Measurements from ENCODE around the gene ZBTB17. TPM values are rescaled to one million over a fixed set of nuclear protein-coding genes. Genes with fewer than 3 reads are reported as not detected.

Gene ZBTB17
- total RNA-seq, 1 experiment from 2014 or later, result 50.3 TPM

DNA sequence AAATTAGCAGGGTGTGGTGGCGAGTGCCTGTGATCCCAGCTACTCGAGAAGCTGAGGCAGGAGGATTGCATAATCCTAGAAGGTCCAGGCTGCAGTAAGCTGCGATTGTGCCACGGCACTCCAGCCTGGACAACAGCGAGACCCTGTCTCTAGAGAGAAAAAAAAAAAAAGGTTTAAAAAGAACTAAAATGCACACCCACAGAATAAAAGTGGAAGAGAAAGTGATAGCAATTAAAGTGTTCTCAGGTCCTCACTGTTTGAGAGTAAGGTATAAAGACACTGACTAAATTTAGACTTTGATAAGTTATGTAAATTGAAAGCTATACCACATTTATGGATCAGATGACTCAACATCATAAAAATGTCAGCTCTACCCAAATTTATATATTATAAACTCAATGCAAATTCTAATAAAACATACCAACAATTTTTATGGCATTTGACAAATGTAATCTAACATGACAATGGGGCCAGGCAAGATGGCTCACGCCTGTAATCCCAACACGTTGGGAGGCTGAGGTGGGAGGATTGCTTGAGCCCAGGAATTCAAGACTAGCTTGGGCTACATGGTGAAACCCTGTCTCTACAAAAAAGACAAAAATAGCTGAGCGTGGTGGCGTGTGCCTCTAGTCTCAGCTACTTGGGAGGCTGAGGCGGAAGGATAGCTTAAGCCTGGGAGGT, 11.8 kb downstream of the ZBTB17 start:
- TF ChIP-seq, protein P1, sequence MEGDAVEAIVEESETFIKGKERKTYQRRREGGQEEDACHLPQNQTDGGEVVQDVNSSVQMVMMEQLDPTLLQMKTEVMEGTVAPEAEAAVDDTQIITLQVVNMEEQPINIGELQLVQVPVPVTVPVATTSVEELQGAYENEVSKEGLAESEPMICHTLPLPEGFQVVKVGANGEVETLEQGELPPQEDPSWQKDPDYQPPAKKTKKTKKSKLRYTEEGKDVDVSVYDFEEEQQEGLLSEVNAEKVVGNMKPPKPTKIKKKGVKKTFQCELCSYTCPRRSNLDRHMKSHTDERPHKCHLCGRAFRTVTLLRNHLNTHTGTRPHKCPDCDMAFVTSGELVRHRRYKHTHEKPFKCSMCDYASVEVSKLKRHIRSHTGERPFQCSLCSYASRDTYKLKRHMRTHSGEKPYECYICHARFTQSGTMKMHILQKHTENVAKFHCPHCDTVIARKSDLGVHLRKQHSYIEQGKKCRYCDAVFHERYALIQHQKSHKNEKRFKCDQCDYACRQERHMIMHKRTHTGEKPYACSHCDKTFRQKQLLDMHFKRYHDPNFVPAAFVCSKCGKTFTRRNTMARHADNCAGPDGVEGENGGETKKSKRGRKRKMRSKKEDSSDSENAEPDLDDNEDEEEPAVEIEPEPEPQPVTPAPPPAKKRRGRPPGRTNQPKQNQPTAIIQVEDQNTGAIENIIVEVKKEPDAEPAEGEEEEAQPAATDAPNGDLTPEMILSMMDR (conservative IDR thresholded peaks at IDR 0.05; ENCODE audit: low read depth, low read length), result no peak
- no peak for TF ChIP-seq EZH2 (IDR thresholded peaks at IDR 0.05; ENCODE audit: borderline replicate concordance, low read depth, low read length, poor library complexity, severe bottlenecking)
- Histone ChIP-seq H3K27ac (ENCODE audit: low read depth, low read length, poor library complexity, severe bottlenecking) (peak overlapping the region; percentile 45), H3K4me3 (ENCODE audit: low read depth, low read length, poor library complexity, severe bottlenecking) (no peak overlapping the region), H3K27me3 (replicated peaks; ENCODE audit: insufficient read depth, low read depth, low read length, poor library complexity) (no peaks in the 10 kb centered on the region), H3K36me3 (ENCODE audit: insufficient read depth, low read length, poor library complexity, severe bottlenecking) (peaks cover 7% of the 10 kb centered on the region), H3K9me3 (ENCODE audit: low read depth, low read length, poor library complexity, severe bottlenecking) (no peaks in the 10 kb centered on the region), H3K4me1 (ENCODE audit: insufficient read depth, low read length, poor library complexity, severe bottlenecking) (peaks cover 40% of the 10 kb centered on the region)
- no TSS peak for BruUV-seq (replicated peaks)
- ChIA-PET POLR2A (ENCODE audit: low non-redundant PET) (no interaction called here), CTCF (no interaction called here)
- DNase-seq (ENCODE audit: low spot score), result no peak
- intact Hi-C loops (cut with micrococcal nuclease; ENCODE audit: unreplicated experiment), result no loop called here

DNA sequence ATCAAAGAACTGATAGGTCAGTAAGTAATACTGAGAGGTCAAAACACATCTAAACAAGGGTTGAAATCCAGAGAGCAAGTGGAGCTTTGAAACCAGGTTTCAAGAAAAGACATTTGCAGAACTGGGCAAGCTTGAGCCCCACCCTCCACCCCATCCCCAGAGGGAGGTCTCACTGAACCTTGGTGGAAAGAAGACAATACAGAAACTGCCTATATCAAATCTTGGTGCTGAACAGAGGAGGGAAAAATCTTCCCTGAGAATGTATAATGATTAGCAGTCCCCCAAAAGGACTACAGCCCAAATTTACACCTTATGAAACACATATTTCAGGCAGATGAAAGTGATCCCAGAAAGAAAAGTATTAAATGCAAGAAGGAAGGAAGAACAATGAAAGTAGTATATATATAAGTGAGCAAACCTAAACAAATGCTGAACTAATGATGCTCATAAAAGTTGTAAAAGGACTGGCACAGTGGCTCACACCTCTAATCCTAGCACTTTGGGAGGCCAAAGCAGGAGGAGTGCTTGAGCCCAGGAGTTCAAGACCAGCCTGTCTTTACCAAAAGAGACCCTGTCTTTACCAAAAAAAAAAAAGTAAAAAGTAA, 12.4 kb downstream of the ZBTB17 start:
- peak overlapping the region; percentile 45 for H3K27ac ChIP-seq (ENCODE audit: low read depth, low read length, poor library complexity, severe bottlenecking)
- CTCF ChIA-PET, result no interaction called here
- no peaks in the 10 kb centered on the region for H3K9me3 ChIP-seq (ENCODE audit: low read depth, low read length, poor library complexity, severe bottlenecking)
- no peak overlapping the region for H3K4me3 ChIP-seq (ENCODE audit: low read depth, low read length, poor library complexity, severe bottlenecking)
- intact Hi-C loops (cut with micrococcal nuclease; ENCODE audit: unreplicated experiment), result no loop called here
- DNase-seq (ENCODE audit: low spot score), result no peak
- peaks cover under 1% of the 10 kb centered on the region for H3K36me3 ChIP-seq (ENCODE audit: insufficient read depth, low read length, poor library complexity, severe bottlenecking)
- BruUV-seq (replicated peaks), result no TSS peak
- POLR2A ChIA-PET (ENCODE audit: low non-redundant PET), result interaction anchor here (0.6 kb wide), 1 partner anchor 437 kb away, joined by 4 read pairs; the partner anchor contains the start of gene DNAJC16
- H3K27me3 ChIP-seq (replicated peaks; ENCODE audit: insufficient read depth, low read depth, low read length, poor library complexity), result no peaks in the 10 kb centered on the region
- TF ChIP-seq, protein P1 (conservative IDR thresholded peaks at IDR 0.05; ENCODE audit: low read depth, low read length), result no peak
- TF ChIP-seq EZH2 (IDR thresholded peaks at IDR 0.05; ENCODE audit: borderline replicate concordance, low read depth, low read length, poor library complexity, severe bottlenecking), result no peak
- H3K4me1 ChIP-seq (ENCODE audit: insufficient read depth, low read length, poor library complexity, severe bottlenecking), result peaks cover 47% of the 10 kb centered on the region

DNA sequence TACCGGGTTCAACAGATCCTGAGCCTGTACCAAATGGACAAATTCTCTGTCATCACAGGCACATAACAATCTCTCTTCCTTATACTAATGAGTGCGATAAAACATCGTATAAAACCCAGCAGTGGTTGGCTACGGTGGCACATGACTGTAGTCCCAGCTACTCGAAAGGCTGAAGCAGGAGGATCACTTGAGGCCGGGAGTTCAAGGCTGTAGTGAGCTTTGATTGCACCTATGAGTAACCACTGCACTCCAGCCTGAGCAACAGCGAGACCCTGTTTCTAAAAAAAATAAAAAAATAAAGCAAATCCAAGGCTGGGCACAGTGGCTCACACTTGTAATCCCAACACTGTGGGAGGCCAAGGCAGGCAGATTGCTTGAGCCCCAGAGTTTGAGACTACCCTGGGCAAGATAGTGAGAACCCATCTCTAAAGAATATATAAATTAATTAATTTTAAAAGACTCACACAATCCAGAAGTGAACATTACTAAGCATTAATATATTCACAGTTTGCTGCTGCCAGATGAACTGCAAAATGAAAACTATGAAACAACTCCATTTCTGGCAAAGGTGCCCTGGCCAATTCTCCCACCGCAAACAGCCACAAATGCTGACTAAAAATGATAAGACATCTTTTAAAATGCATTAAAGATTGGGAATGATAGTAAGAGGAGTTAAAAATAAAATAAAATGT, 13.1 kb downstream of the ZBTB17 start:
- DNase-seq (ENCODE audit: low spot score), result no peak
- no peak overlapping the region for H3K4me3 ChIP-seq (ENCODE audit: low read depth, low read length, poor library complexity, severe bottlenecking)
- H3K4me1 ChIP-seq (ENCODE audit: insufficient read depth, low read length, poor library complexity, severe bottlenecking), result peaks cover 47% of the 10 kb centered on the region
- H3K27me3 ChIP-seq (replicated peaks; ENCODE audit: insufficient read depth, low read depth, low read length, poor library complexity), result no peaks in the 10 kb centered on the region
- no peaks in the 10 kb centered on the region for H3K36me3 ChIP-seq (ENCODE audit: insufficient read depth, low read length, poor library complexity, severe bottlenecking)
- ChIA-PET CTCF (no interaction called here), POLR2A (ENCODE audit: low non-redundant PET) (interaction anchor here (0.5 to 0.6 kb wide), 2 partner anchors 111 to 436 kb away, joined by 3 to 4 read pairs; partner anchors contain the start of gene DNAJC16)
- H3K9me3 ChIP-seq (ENCODE audit: low read depth, low read length, poor library complexity, severe bottlenecking), result no peaks in the 10 kb centered on the region
- intact Hi-C loops (cut with micrococcal nuclease; ENCODE audit: unreplicated experiment), result no loop called here
- H3K27ac ChIP-seq (ENCODE audit: low read depth, low read length, poor library complexity, severe bottlenecking), result peak overlapping the region; percentile 45
- TF ChIP-seq EZH2 (IDR thresholded peaks at IDR 0.05; ENCODE audit: borderline replicate concordance, low read depth, low read length, poor library complexity, severe bottlenecking), result no peak
- TF ChIP-seq, protein P1 (conservative IDR thresholded peaks at IDR 0.05; ENCODE audit: low read depth, low read length), result no peak
- BruUV-seq (replicated peaks), result no TSS peak

Measured in A673 (cell line).